Measurements from ENCODE around the gene GABRB2. TPM values are rescaled to one million over a fixed set of nuclear protein-coding genes. Genes with fewer than 3 reads are reported as not detected.

GABRB2 gene
- total and polyA plus RNA-seq, 12 donors, result 0.33 to 18.1 (median 6.6) TPM

- H3K36me3 ChIP-seq (replicated peaks in 1 of 2), result no peaks in the 10 kb centered on the region
- no peaks in the 10 kb centered on the region for H3K9me3 ChIP-seq (replicated peaks in 1 of 3)
- H3K27me3 ChIP-seq, result no peaks in the 10 kb centered on the region
- 43 to 67% (median 63%) methylated on average over 1 of the region's 1 CpG for WGBS, 4 donors
- DNase-seq, result no peak
- TF ChIP-seq CTCF (IDR thresholded peaks at IDR 0.05), result no peak
- no peak for TF ChIP-seq POLR2A (IDR thresholded peaks at IDR 0.05)
- H3K4me3 ChIP-seq, result no peak overlapping the region
- H3K27ac ChIP-seq, result no peak overlapping the region
- intact Hi-C loops (cut with DNase I), result no loop called here
- no peaks in the 10 kb centered on the region for H3K4me1 ChIP-seq (replicated peaks in 1 of 2)
These were observed 263.2 kb downstream of the GABRB2 start for GRCh38 chr5:161283296-161283695.

- H3K9me3 ChIP-seq (replicated peaks in 1 of 3), result no peaks in the 10 kb centered on the region
- no peaks in the 10 kb centered on the region for H3K4me1 ChIP-seq (replicated peaks in 1 of 2)
- no peaks in the 10 kb centered on the region for H3K27me3 ChIP-seq
- intact Hi-C loops (cut with DNase I), result no loop called here
- no peak overlapping the region for H3K4me3 ChIP-seq
- DNase-seq, result no peak
- H3K36me3 ChIP-seq (replicated peaks in 1 of 2), result no peaks in the 10 kb centered on the region
- no peak overlapping the region for H3K27ac ChIP-seq
- TF ChIP-seq CTCF (IDR thresholded peaks at IDR 0.05) (no peak), POLR2A (IDR thresholded peaks at IDR 0.05) (no peak)
- WGBS, 4 donors, result 82 to 88% (median 85%) methylated on average over 4 of the region's 4 CpGs
These were observed 267.5 kb downstream of the GABRB2 start for GRCh38 chr5:161278739-161279660.

- intact Hi-C loops (cut with DNase I), result no loop called here
- whole genome bisulfite sequencing, 4 donors, result 72 to 78% (median 74%) methylated on average over 1 of the region's 1 CpG
- Histone ChIP-seq H3K4me3 (no peak overlapping the region), H3K27me3 (no peaks in the 10 kb centered on the region), H3K4me1 (replicated peaks in 1 of 2) (no peaks in the 10 kb centered on the region), H3K36me3 (replicated peaks in 1 of 2) (no peaks in the 10 kb centered on the region), H3K27ac (no peak overlapping the region), H3K9me3 (replicated peaks in 1 of 3) (no peaks in the 10 kb centered on the region)
- TF ChIP-seq POLR2A (IDR thresholded peaks at IDR 0.05) (no peak), CTCF (IDR thresholded peaks at IDR 0.05) (no peak)
- DNase-seq, result no peak
These were observed 269.5 kb downstream of the GABRB2 start for GRCh38 chr5:161277011-161277410.

GRCh38 chr5:161274951-161275350 lies 271.6 kb downstream of the GABRB2 start:
- Histone ChIP-seq H3K9me3 (replicated peaks in 1 of 3) (no peaks in the 10 kb centered on the region), H3K27me3 (no peaks in the 10 kb centered on the region), H3K4me1 (replicated peaks in 1 of 2) (no peaks in the 10 kb centered on the region), H3K27ac (no peak overlapping the region), H3K4me3 (no peak overlapping the region), H3K36me3 (replicated peaks in 1 of 2) (no peaks in the 10 kb centered on the region)
- no peak for DNase-seq
- intact Hi-C loops (cut with DNase I), result no loop called here
- TF ChIP-seq CTCF (IDR thresholded peaks at IDR 0.05), result no peak
- TF ChIP-seq POLR2A (IDR thresholded peaks at IDR 0.05), result no peak
- WGBS, 4 donors, result 60 to 91% (median 79%) methylated on average over 2 of the region's 2 CpGs

Data from adrenal gland (tissue), 12 donors.